Measurements from ENCODE around the gene ADGRB2.

ADGRB2 gene

GRCh38 chr1:31795096-31795675 lies 31.0 kb upstream of the ADGRB2 start:
- peak overlapping the region; percentile 94; the same call in 1 of the 2 replicates for H3K4me3 ChIP-seq (ENCODE audit: low read depth, low read length)
- no peak for TF ChIP-seq CTCF (IDR thresholded peaks at IDR 0.05; ENCODE audit: low read depth, low read length)

GRCh38 chr1:31793586-31794285 lies 29.6 kb upstream of the ADGRB2 start:
- TF ChIP-seq CTCF (IDR thresholded peaks at IDR 0.05; ENCODE audit: low read depth, low read length): no peak
- no peak overlapping the region for H3K4me3 ChIP-seq (ENCODE audit: low read depth, low read length)

- no peak overlapping the region for H3K4me3 ChIP-seq (ENCODE audit: low read depth, low read length)
- TF ChIP-seq CTCF (IDR thresholded peaks at IDR 0.05; ENCODE audit: low read depth, low read length): no peak
Observed at GRCh38 chr1:31793086-31793485, 28.9 kb upstream of the ADGRB2 start.

- H3K4me3 ChIP-seq (ENCODE audit: low read depth, low read length): no peak overlapping the region
- no peak for TF ChIP-seq CTCF (IDR thresholded peaks at IDR 0.05; ENCODE audit: low read depth, low read length)
Observed at GRCh38 chr1:31792541-31792940, 28.4 kb upstream of the ADGRB2 start.

GRCh38 chr1:31792116-31792515 lies 28.0 kb upstream of the ADGRB2 start:
- no peak for TF ChIP-seq CTCF (IDR thresholded peaks at IDR 0.05; ENCODE audit: low read depth, low read length)

GRCh38 chr1:31791131-31791858 lies 27.2 kb upstream of the ADGRB2 start:
- H3K4me3 ChIP-seq (ENCODE audit: low read depth, low read length): no peak overlapping the region
- no peak for TF ChIP-seq CTCF (IDR thresholded peaks at IDR 0.05; ENCODE audit: low read depth, low read length)

More at GRCh38 chr1:31792116-31792515, 28.0 kb upstream of the ADGRB2 start:
- H3K4me3 ChIP-seq (ENCODE audit: low read depth, low read length): no peak overlapping the region

- TF ChIP-seq CTCF (IDR thresholded peaks at IDR 0.05; ENCODE audit: low read depth, low read length): no peak
- H3K4me3 ChIP-seq (ENCODE audit: low read depth, low read length): no peak overlapping the region
Observed at GRCh38 chr1:31790641-31791091, 26.5 kb upstream of the ADGRB2 start.

All from WI38 (cell line).